GM12872 (cell line): ENCODE data around the gene ABHD16B.

ENCODE experiments used
- TF ChIP-seq, protein P1 (sequence below): IDR thresholded peaks from 3 replicates; pipeline ENCODE4 v1.5.1; 2011; ENCODE audit warnings: low read depth, mild to moderate bottlenecking, low read length, moderate library complexity; ENCODE audit not compliant: insufficient read depth

ABHD16B gene

DNA sequence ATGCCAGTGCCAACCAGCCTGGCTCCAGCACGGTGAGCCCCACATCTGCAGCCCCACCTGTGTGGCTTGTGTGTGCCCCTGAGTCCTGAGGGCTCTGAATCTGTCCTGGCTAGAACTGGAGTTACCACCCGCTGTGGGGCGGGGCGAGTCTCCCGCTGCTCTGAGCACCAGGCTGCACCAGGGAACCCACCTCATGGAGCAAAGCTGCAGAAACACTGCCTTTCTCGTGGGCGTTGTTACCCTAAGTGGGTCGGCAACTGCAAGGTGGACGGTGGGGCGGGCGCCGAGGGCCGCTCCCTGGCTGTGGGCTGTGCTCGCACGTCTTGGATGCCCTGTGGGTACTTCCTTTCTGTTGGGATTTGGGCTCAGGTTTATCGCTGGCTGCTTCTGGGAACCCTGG, 17.5 kb upstream of the ABHD16B start:
- TF ChIP-seq, protein P1, sequence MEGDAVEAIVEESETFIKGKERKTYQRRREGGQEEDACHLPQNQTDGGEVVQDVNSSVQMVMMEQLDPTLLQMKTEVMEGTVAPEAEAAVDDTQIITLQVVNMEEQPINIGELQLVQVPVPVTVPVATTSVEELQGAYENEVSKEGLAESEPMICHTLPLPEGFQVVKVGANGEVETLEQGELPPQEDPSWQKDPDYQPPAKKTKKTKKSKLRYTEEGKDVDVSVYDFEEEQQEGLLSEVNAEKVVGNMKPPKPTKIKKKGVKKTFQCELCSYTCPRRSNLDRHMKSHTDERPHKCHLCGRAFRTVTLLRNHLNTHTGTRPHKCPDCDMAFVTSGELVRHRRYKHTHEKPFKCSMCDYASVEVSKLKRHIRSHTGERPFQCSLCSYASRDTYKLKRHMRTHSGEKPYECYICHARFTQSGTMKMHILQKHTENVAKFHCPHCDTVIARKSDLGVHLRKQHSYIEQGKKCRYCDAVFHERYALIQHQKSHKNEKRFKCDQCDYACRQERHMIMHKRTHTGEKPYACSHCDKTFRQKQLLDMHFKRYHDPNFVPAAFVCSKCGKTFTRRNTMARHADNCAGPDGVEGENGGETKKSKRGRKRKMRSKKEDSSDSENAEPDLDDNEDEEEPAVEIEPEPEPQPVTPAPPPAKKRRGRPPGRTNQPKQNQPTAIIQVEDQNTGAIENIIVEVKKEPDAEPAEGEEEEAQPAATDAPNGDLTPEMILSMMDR, result no peak

DNA sequence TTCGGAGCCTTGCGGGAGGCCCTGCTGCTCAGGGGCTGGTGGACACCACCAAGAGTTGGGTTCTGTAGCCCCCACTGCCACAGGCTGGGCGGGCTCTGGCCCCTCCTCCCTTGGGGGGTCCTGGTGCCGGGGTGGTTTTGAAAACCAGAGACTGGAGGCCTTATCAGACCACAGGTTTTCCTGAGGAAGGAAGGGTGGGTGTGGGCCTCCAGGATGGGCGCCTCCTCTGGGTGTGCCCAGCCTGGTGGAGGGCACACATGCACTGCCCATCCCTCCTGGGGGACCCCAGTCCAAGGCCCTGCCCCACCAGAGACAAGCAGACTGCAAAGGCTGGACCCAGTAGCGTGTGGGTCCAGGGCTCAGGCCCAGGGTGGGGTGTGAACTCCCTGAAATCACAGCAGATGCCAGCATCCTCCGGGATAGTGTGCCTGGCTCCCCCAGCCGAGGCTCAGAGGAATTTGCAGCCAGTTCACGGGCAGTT, 16.7 kb upstream of the ABHD16B start:
- TF ChIP-seq, protein P1, result no peak

DNA sequence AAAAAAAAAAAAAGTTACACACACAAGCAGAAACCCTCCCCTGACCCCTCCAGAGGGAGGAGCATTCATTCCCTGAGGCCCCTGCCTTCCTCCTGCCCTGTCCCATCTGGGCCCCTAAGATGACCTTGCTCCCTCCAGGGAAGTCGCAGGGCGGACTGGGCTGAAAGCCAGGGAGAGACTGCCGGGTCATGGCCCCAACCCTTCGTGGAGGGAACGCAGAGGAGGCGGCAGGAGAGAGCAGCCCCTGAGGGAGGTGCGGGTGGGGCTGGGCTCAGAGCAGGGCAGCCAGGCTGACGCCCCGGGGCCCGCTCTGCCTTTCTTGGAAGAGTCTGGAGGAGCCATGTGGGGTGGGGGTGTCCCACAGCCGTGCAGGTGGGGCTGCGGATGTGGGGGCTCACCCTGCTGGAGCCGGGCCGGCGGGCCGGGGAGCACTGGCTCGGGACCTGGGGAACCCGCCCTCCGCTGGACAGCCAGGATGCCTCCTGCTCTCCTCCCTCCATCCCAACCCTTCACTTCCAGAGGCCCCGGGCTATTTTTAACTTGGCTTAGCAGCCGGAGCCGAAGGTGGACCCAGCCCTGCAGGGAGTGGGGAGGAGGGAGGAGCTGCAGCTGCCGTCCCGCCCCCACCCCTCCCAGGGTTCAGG, 15.0 kb upstream of the ABHD16B start:
- TF ChIP-seq, protein P1, result no peak

- TF ChIP-seq, protein P1, result no peak
Measured at GRCh38 chr20:63846888-63847236, 14.4 kb upstream of the ABHD16B start.

- TF ChIP-seq, protein P1, result no peak
Measured at GRCh38 chr20:63847237-63848002, 13.9 kb upstream of the ABHD16B start.

GRCh38 chr20:63848003-63848911, 13.0 kb upstream of the ABHD16B start:
- TF ChIP-seq, protein P1, result no peak
